Activated naive CD8-positive, alpha-beta T cell treated with anti-CD3 and anti-CD28 coated beads, Interleukin-2, amount 10 ng/mL, durations not matched to agents 7 days and 5 days (primary cell): ENCODE measurements around the gene PLD6. TPM values are rescaled to one million over a fixed set of nuclear protein-coding genes. Genes with fewer than 3 reads are reported as not detected.
A peak's percentile ranks its signal among the peaks of the same experiment; 100 is the strongest.

Experiments used
- ATAC-seq: fragments of 150-1000 bp; cut with Tn5 transposase; one replicate; pipeline ENCODE4 v1.10.0; 2021; ENCODE audit warnings: low read depth, moderate library complexity
- POLR2A ChIA-PET: fragments of 350-600 bp; sonication (Branson Sonifier 250); formaldehyde crosslinking; loops from one replicate; lab custom pipeline; 2021; ENCODE audit warnings: antibody characterized with exemption; lab: Charles Lee
- DNase-seq: peaks from one replicate; pipeline ENCODE4 v3.0.0; 2021
- H3K27ac Mint-ChIP-seq: one replicate; pipeline ENCODE4 v1.8.0; 2022; ENCODE audit warnings: mild to moderate bottlenecking, mixed read lengths
- H3K27me3 Mint-ChIP-seq: one replicate; pipeline ENCODE4 v1.8.0; 2022; ENCODE audit warnings: mild to moderate bottlenecking, moderate library complexity, mixed read lengths
- H3K36me3 Mint-ChIP-seq: one replicate; pipeline ENCODE4 v1.8.0; 2021; ENCODE audit warnings: mild to moderate bottlenecking, mixed read lengths
- H3K4me1 Mint-ChIP-seq: one replicate; pipeline ENCODE4 v1.8.0; 2021; ENCODE audit warnings: mixed read lengths
- H3K4me3 Mint-ChIP-seq: one replicate; pipeline ENCODE4 v1.8.0; 2022; ENCODE audit warnings: mild to moderate bottlenecking, moderate library complexity, mixed read lengths
- H3K9me3 Mint-ChIP-seq: one replicate; pipeline ENCODE4 v1.8.0; 2021; ENCODE audit warnings: mixed read lengths
- total RNA-seq, 2 experiments: library from RNA; stranded (reverse); gene quantifications; one replicate each; pipeline ENCODE4 v1.2.3, GENCODE V29; 2021

Gene PLD6
- total RNA-seq, 2 experiments from 2014 or later: 5.5 to 6.3 TPM

DNA sequence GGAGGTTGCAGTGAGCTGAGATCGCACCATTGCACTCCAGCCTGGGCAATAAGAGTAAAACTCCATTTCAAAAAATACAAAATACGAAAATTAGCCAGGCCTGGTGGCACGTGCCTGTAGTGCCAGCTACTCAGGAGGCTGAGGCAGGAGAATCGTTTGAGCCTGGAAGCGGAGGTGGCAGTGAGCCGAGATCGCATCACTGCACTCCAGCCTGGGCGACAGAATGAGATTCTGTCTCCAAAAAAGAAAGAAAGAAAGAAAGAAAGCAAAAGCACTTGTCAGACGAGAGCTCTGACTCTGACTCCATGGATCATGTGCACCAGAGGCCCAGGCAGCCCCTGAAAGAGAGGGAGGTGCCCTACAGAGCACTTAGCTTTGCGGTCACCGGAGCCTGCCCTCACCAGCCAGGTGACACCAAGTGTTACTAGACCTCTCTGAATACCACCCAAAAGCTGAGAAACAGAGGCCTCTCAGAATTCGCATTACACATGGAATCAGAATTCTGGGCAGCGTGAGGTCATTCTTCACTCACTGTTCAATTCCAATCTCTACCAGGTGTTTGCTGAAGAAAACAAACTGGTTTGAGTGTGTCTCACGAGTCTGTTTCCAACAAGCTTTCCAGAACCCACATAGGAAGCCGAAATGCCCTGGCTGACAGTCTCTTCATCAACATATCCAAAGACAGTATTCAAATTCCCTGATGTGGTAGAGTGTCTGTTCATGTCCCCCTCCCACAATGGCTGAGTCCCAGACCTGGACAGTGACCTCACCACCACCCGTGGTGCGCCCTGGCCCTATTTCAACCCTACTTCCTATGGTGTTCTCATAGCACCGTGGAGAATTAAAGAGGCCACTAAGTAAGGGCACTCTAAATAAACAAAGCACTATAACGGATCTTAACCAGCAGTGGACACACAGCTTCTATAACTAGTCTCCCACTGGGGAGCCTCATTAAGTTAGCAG is 29.4 kb upstream of the PLD6 start:
- H3K4me1 Mint-ChIP-seq: peaks cover 22% of the 10 kb centered on the region
- H3K9me3 Mint-ChIP-seq: no peaks in the 10 kb centered on the region
- peaks cover 3% of the 10 kb centered on the region for H3K36me3 Mint-ChIP-seq
- DNase-seq: no peak
- ATAC-seq: no peak
- no peaks in the 10 kb centered on the region for H3K27me3 Mint-ChIP-seq
- H3K27ac Mint-ChIP-seq: peak overlapping the region; percentile 96
- peak overlapping the region; percentile 96 for H3K4me3 Mint-ChIP-seq
- POLR2A ChIA-PET: interaction anchor here (0.7 to 3.5 kb wide), 5 partner anchors 9 to 236 kb away, joined by 3 to 17 read pairs (median 3); partner anchors contain the start of gene COPS3

DNA sequence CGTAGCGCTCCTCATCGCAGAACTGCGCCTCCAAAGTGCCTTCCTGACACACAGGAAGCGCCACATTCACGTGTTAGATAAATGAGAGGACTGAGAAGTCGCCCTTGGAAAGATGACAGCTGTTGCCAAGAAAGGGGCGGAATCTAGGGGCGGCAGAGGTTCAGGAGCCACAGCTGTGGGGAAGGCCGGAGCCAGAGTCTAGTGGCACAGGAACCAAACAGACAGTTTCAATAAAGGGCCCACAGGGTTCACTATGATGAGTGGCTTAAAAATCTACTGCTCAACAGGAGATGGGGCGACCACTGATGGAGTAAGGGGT is 26.1 kb upstream of the PLD6 start:
- Mint-ChIP-seq H3K27me3 (no peaks in the 10 kb centered on the region), H3K9me3 (no peaks in the 10 kb centered on the region), H3K27ac (no peak overlapping the region), H3K4me1 (peaks cover 18% of the 10 kb centered on the region), H3K36me3 (peaks cover 11% of the 10 kb centered on the region), H3K4me3 (no peak overlapping the region)
- ATAC-seq (no peak), DNase-seq (no peak)
- POLR2A ChIA-PET: no interaction called here

- ATAC-seq (no peak), DNase-seq (no peak)
- no peak overlapping the region for H3K27ac Mint-ChIP-seq
- H3K27me3 Mint-ChIP-seq: no peaks in the 10 kb centered on the region
- H3K4me3 Mint-ChIP-seq: no peak overlapping the region
- POLR2A ChIA-PET: no interaction called here
- peaks cover 18% of the 10 kb centered on the region for H3K4me1 Mint-ChIP-seq
- no peaks in the 10 kb centered on the region for H3K9me3 Mint-ChIP-seq
- peaks cover 11% of the 10 kb centered on the region for H3K36me3 Mint-ChIP-seq
Measured at GRCh38 chr17:17231621-17232302, 25.6 kb upstream of the PLD6 start.

GRCh38 chr17:17229416-17230384 is 23.6 kb upstream of the PLD6 start:
- no peaks in the 10 kb centered on the region for H3K27me3 Mint-ChIP-seq
- H3K9me3 Mint-ChIP-seq: no peaks in the 10 kb centered on the region
- POLR2A ChIA-PET: no interaction called here
- H3K36me3 Mint-ChIP-seq: peaks cover 16% of the 10 kb centered on the region
- H3K27ac Mint-ChIP-seq: no peak overlapping the region
- DNase-seq (no peak), ATAC-seq (no peak)
- no peak overlapping the region for H3K4me3 Mint-ChIP-seq
- peaks cover 2% of the 10 kb centered on the region for H3K4me1 Mint-ChIP-seq

- POLR2A ChIA-PET: interaction anchor here (0.6 kb wide), 1 partner anchor 56 kb away, joined by 3 read pairs; no protein-coding TSS in a partner anchor
- Mint-ChIP-seq H3K4me1 (peaks cover 2% of the 10 kb centered on the region), H3K27ac (no peak overlapping the region), H3K36me3 (peaks cover 16% of the 10 kb centered on the region), H3K27me3 (no peaks in the 10 kb centered on the region), H3K9me3 (no peaks in the 10 kb centered on the region), H3K4me3 (no peak overlapping the region)
- no peak for ATAC-seq
- DNase-seq: no peak
Measured at GRCh38 chr17:17228521-17229279, 22.6 kb upstream of the PLD6 start.

DNA sequence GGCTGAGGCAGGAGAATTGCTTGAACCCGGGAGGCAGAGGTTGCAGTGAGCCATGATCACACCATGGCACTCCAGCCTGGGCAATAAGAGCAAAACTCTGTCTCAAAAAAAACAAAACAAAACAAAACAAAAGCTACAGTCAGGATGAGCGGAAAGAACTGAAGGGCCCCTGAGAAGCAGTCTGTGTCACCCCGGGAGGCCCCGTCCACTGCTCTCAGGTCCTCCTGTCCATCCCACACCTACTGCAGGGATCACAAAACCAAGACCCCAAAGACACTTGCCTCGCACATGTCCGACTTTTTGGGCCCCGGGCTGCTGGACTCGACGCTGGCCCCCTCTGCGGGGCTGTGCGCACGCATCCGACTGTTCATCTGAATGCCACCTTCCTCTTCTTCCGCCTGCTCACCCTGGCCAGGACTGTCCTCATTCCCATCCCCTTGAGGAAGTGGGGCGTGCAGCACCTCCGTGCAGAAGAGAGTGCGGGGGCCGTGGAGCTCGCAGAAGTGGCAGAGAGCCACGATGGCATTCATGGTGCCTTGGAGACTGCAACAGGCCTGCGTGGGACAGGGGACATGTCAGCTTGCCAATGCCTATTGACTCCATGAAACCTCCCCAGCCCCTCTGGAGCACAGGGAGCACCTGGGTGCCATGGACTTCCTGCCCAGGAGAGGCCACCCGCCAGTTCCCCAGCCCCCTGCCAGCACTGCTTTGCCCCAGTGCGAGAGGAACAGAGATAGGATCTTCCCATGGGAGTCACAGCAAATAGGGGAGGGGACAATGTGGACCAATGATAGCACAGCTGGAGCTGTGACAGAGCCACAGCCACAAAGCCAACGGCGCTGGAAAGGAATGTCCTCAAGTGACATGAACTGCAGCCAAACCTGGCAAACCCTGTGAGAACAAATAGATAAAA is 21.7 kb upstream of the PLD6 start:
- DNase-seq: no peak
- no peaks in the 10 kb centered on the region for H3K9me3 Mint-ChIP-seq
- ATAC-seq: no peak
- no peak overlapping the region for H3K27ac Mint-ChIP-seq
- no peak overlapping the region for H3K4me3 Mint-ChIP-seq
- H3K27me3 Mint-ChIP-seq: no peaks in the 10 kb centered on the region
- peaks cover 2% of the 10 kb centered on the region for H3K4me1 Mint-ChIP-seq
- H3K36me3 Mint-ChIP-seq: peaks cover 19% of the 10 kb centered on the region
- POLR2A ChIA-PET: no interaction called here

GRCh38 chr17:17226451-17227265 is 20.5 kb upstream of the PLD6 start:
- H3K27me3 Mint-ChIP-seq: no peaks in the 10 kb centered on the region

GRCh38 chr17:17225901-17226300 is 19.8 kb upstream of the PLD6 start:
- ATAC-seq (no peak), DNase-seq (no peak)
- Mint-ChIP-seq H3K4me1 (peaks cover 2% of the 10 kb centered on the region), H3K27ac (no peak overlapping the region), H3K27me3 (no peaks in the 10 kb centered on the region), H3K36me3 (peaks cover 16% of the 10 kb centered on the region), H3K4me3 (no peak overlapping the region), H3K9me3 (no peaks in the 10 kb centered on the region)
- POLR2A ChIA-PET: no interaction called here

More at GRCh38 chr17:17226451-17227265, 20.5 kb upstream of the PLD6 start:
- DNase-seq (no peak), ATAC-seq (no peak)
- peaks cover 2% of the 10 kb centered on the region for H3K4me1 Mint-ChIP-seq
- POLR2A ChIA-PET: interaction anchor here (0.6 kb wide), 2 partner anchors 8 to 819 kb away, joined by 3 read pairs; no protein-coding TSS in a partner anchor
- no peak overlapping the region for H3K27ac Mint-ChIP-seq
- H3K4me3 Mint-ChIP-seq: no peak overlapping the region
- H3K36me3 Mint-ChIP-seq: peaks cover 16% of the 10 kb centered on the region
- no peaks in the 10 kb centered on the region for H3K9me3 Mint-ChIP-seq

DNA sequence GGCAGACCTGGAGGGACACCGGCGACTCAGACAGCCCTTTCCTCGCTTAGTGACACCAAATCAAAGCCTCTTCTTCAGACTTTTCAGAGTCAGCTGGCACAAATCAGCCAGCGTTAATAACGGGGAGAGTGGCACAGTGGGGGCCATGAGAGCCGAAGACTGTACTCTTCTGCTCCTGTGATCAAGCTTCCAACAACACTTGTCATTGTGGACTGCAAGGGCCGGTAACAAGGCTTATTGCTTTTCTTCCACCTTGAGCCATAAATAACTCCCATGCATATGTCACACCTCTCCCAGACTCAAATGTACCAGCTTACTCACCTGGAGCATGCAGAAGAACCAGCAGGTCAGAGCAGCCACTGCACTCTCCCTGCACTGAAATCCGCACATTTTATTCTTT is 18.0 kb upstream of the PLD6 start:
- Mint-ChIP-seq H3K36me3 (peaks cover 18% of the 10 kb centered on the region), H3K4me3 (no peak overlapping the region), H3K27ac (peak overlapping the region; percentile 15), H3K4me1 (peaks cover 2% of the 10 kb centered on the region), H3K27me3 (no peaks in the 10 kb centered on the region), H3K9me3 (no peaks in the 10 kb centered on the region)
- POLR2A ChIA-PET: interaction anchor here (1.3 kb wide), 1 partner anchor 81 kb away, joined by 4 read pairs; no protein-coding TSS in a partner anchor
- no peak for ATAC-seq
- no peak for DNase-seq

DNA sequence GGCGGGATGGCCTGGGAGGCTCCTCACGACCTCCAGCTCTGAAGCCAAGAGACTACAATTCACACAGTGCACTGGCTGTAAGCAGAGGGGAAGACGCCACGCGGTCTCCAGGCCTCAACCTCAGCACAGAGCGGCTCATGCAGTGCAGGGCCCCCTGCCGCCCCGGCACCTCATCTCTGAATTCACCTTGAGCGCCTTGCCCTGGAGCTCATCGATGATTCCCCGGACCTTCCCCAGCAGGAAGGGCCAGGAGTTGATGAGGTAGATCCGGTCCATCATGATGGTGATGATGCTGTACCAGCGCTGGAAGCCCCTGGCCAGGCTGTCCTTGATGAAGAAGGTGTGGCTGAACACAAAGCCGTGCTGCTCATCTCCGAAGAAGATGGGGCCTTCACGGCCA is 17.6 kb upstream of the PLD6 start:
- POLR2A ChIA-PET: interaction anchor here (1.3 kb wide), 1 partner anchor 82 kb away, joined by 4 read pairs; no protein-coding TSS in a partner anchor
- peaks cover 16% of the 10 kb centered on the region for H3K36me3 Mint-ChIP-seq
- no peaks in the 10 kb centered on the region for H3K9me3 Mint-ChIP-seq
- no peaks in the 10 kb centered on the region for H3K27me3 Mint-ChIP-seq
- H3K4me3 Mint-ChIP-seq: no peak overlapping the region
- DNase-seq (no peak), ATAC-seq (no peak)
- no peak overlapping the region for H3K27ac Mint-ChIP-seq
- H3K4me1 Mint-ChIP-seq: peaks cover 2% of the 10 kb centered on the region

- POLR2A ChIA-PET: interaction anchor here (1.6 kb wide), 1 partner anchor 15 kb away, joined by 4 read pairs; the partner anchor contains the start of gene PLD6
- H3K9me3 Mint-ChIP-seq: no peaks in the 10 kb centered on the region
- no peak overlapping the region for H3K27ac Mint-ChIP-seq
- H3K27me3 Mint-ChIP-seq: no peaks in the 10 kb centered on the region
- ATAC-seq: no peak
- no peak overlapping the region for H3K4me3 Mint-ChIP-seq
- H3K36me3 Mint-ChIP-seq: peaks cover 19% of the 10 kb centered on the region
- DNase-seq: no peak
- H3K4me1 Mint-ChIP-seq: no peaks in the 10 kb centered on the region
Measured at GRCh38 chr17:17221329-17221728, 15.2 kb upstream of the PLD6 start.
